DND-41 (cell line): Measurements from ENCODE around the gene FBRSL1.

Experiments
- ATAC-seq: fragments of 200-7000 bp; cut with Tn5 transposase; 3 replicates; pipeline ENCODE4 v1.9.1; 2021; ENCODE audit warnings: low read depth; ENCODE audit not compliant: insufficient read depth
- DNase-seq: peaks from one replicate; pipeline ENCODE4 v3.0.0-alpha.2; 2020
- H2AFZ ChIP-seq: 2 replicates; pipeline ENCODE4 v1.6.0; 2012; ENCODE audit warnings: low read depth, low read length
- H3K27ac ChIP-seq: 2 replicates; pipeline ENCODE4 v1.5.1; 2012; ENCODE audit warnings: low read length, inconsistent platforms
- H3K27me3 ChIP-seq: fragments of 200-600 bp; sonication (generic); 2 replicates; pipeline ENCODE4 v1.6.0; 2012; ENCODE audit warnings: low read length, mild to moderate bottlenecking, inconsistent platforms; ENCODE audit not compliant: insufficient read depth, poor library complexity
- H3K36me3 ChIP-seq: 2 replicates; pipeline ENCODE4 v1.5.1; 2012; ENCODE audit warnings: low read length, inconsistent platforms; ENCODE audit not compliant: insufficient read depth
- H3K4me1 ChIP-seq: 2 replicates; pipeline ENCODE4 v1.5.1; 2012; ENCODE audit warnings: mild to moderate bottlenecking, low read length; ENCODE audit not compliant: insufficient read depth
- H3K4me2 ChIP-seq: 2 replicates; pipeline ENCODE4 v1.6.0; 2012; ENCODE audit warnings: mild to moderate bottlenecking, moderate library complexity, low read length, inconsistent platforms; ENCODE audit not compliant: insufficient read depth
- H3K4me3 ChIP-seq, 2 experiments: fragments of 200-600 bp in 1 of 2; shearing (Covaris generic) in 1 of 2; 2 replicates each; pipeline ENCODE4 v1.5.1; 2012 to 2016; ENCODE audit warnings: inconsistent platforms in 2 of 2, low read length in 2 of 2, mild to moderate bottlenecking in 2 of 2, low read depth in 1 of 2, moderate library complexity in 1 of 2
- H3K79me2 ChIP-seq: 2 replicates; pipeline ENCODE4 v1.6.0; 2012; ENCODE audit warnings: low read length, inconsistent platforms; ENCODE audit not compliant: insufficient read depth
- H3K9ac ChIP-seq: 2 replicates; pipeline ENCODE4 v1.6.0; 2012; ENCODE audit warnings: low read depth, mild to moderate bottlenecking, inconsistent platforms, low read length, moderate library complexity
- H3K9me3 ChIP-seq: 2 replicates; pipeline ENCODE4 v1.5.1; 2012; ENCODE audit warnings: low read length, moderate library complexity, mild to moderate bottlenecking, inconsistent platforms; ENCODE audit not compliant: insufficient read depth, severe bottlenecking
- H4K20me1 ChIP-seq: 2 replicates; pipeline ENCODE4 v1.6.0; 2012; ENCODE audit warnings: low read length; ENCODE audit not compliant: insufficient read depth
- EZH2 ChIP-seq: IDR thresholded peaks from 3 replicates; pipeline ENCODE4 v1.6.1; 2012; ENCODE audit warnings: borderline replicate concordance, low read depth, mild to moderate bottlenecking, moderate library complexity, low read length, inconsistent platforms; ENCODE audit not compliant: severe bottlenecking
- TF ChIP-seq, protein P1 (sequence below): IDR thresholded peaks from 2 replicates; pipeline ENCODE4 v1.5.1; 2012; ENCODE audit warnings: borderline replicate concordance, low read length, moderate library complexity, mild to moderate bottlenecking; ENCODE audit not compliant: poor library complexity, severe bottlenecking; ENCODE audit errors: extremely low read depth

Gene FBRSL1

DNA sequence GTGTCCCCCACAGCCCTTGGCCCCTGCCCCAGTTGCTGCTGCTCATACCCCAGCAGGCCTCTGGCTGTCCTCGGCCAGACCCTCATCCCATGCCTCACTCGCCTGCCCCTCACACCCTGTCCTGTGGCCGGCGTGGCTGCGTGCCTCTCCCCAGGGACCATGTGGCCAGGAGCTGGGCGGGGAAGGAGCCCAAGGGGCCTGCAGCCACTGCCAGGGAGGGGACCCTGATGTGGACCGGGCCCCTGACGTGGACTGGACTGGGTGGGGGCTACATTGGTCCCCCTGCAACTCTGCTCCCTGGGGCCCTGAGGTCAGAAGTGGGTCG lies 10.9 kb downstream of the FBRSL1 start:
- H3K4me3 ChIP-seq, result no peak overlapping the region
- H3K9ac ChIP-seq, result no peak overlapping the region
- no peak overlapping the region for H3K27ac ChIP-seq
- no peaks in the 10 kb centered on the region for H3K36me3 ChIP-seq
- DNase-seq, result no peak
- H2AFZ ChIP-seq, result no peak overlapping the region
- H4K20me1 ChIP-seq, result peaks cover 98% of the 10 kb centered on the region
- peaks cover 98% of the 10 kb centered on the region for H3K79me2 ChIP-seq
- H3K4me1 ChIP-seq, result no peaks in the 10 kb centered on the region
- TF ChIP-seq EZH2, result no peak
- TF ChIP-seq, protein P1, sequence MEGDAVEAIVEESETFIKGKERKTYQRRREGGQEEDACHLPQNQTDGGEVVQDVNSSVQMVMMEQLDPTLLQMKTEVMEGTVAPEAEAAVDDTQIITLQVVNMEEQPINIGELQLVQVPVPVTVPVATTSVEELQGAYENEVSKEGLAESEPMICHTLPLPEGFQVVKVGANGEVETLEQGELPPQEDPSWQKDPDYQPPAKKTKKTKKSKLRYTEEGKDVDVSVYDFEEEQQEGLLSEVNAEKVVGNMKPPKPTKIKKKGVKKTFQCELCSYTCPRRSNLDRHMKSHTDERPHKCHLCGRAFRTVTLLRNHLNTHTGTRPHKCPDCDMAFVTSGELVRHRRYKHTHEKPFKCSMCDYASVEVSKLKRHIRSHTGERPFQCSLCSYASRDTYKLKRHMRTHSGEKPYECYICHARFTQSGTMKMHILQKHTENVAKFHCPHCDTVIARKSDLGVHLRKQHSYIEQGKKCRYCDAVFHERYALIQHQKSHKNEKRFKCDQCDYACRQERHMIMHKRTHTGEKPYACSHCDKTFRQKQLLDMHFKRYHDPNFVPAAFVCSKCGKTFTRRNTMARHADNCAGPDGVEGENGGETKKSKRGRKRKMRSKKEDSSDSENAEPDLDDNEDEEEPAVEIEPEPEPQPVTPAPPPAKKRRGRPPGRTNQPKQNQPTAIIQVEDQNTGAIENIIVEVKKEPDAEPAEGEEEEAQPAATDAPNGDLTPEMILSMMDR, result no peak
- H3K9me3 ChIP-seq, result no peaks in the 10 kb centered on the region
- no peaks in the 10 kb centered on the region for H3K27me3 ChIP-seq
- H3K4me2 ChIP-seq, result no peak overlapping the region
- ATAC-seq, result no peak

DNA sequence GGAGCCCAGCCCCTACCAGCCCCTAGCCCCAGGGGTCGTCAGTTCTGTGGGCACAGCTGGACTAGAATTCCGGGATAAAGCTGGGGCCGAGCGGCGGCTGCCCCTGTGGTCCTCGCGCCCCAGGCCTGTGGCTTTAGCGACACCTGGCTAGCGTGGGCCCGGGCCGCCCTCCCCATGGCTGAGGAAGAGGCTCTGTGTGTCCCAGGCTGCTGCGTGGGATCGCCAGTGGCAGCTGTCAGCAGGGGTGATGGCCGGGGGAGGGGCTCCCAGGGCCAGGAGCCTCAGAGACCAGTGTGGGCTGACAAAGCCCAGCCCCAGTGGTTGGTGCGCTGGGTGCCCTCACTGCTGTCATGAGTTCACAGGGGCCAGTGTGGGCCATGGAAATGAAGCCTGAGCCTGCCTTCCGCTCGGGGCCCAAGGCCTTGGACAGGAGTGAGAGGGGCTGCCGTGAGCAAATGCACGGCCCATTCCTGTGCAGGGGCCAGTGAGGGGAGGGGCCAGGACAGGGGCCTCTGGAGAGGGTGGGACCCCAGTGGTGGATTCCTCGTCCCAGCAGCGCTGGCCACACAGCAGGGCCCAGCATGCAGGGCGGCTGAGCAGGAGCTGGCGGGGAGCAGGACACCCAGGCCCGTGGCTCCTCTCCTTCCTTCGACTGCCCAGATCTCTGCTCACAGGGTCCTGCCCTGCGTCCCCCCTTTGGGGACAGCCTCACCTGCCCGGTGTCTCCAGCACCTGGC lies 11.4 kb downstream of the FBRSL1 start:
- Histone ChIP-seq H3K27ac (no peak overlapping the region), H4K20me1 (peaks cover 98% of the 10 kb centered on the region), H3K4me1 (no peaks in the 10 kb centered on the region), H3K36me3 (no peaks in the 10 kb centered on the region), H2AFZ (no peak overlapping the region), H3K9ac (no peak overlapping the region), H3K79me2 (peaks cover 98% of the 10 kb centered on the region), H3K4me3 (no peak overlapping the region), H3K9me3 (no peaks in the 10 kb centered on the region), H3K4me2 (no peak overlapping the region), H3K27me3 (no peaks in the 10 kb centered on the region)
- TF ChIP-seq EZH2, result no peak
- TF ChIP-seq, protein P1, result no peak
- DNase-seq, result no peak
- no peak for ATAC-seq

DNA sequence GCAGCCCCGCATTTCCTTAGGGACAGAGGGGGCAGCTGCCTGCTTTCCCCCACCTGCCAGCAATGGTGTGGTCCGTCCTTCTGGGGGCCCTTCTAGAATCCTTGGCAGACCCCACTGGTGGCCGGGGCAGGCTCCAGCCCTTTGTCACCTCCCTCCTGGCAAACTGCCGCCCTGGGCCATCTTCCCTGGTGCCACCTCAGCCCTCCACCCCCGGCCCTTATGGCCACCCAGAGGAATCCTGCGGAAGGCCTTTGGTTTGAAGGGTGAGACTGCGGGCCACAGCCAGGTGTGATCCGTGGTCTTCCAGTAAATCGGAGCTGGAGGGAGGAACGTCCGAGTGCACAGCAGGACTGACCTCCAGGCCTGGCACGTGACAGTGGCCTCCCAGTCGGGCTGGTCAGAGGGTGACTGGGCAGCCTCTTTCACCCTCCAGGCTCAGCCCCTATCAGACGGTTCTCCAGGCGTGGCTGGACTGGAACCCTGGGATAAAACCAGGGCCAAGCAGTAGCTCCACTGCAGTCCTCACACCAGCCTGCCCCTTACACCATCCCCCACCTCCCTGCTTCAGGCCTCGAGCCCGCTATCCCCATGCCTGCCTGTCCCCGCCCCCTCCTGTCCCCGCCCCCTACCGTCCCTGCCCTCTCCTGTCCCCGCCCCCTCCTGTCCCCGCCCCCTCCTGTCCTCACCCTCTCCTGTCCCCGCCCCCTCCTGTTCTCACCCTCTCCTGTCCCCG lies 12.4 kb downstream of the FBRSL1 start:
- H3K36me3 ChIP-seq, result no peaks in the 10 kb centered on the region
- H2AFZ ChIP-seq, result no peak overlapping the region
- no peaks in the 10 kb centered on the region for H3K27me3 ChIP-seq
- H3K9ac ChIP-seq, result no peak overlapping the region
- DNase-seq (no peak), ATAC-seq (no peak)
- H3K79me2 ChIP-seq, result peaks cover 98% of the 10 kb centered on the region
- H3K27ac ChIP-seq, result no peak overlapping the region
- H3K4me2 ChIP-seq, result no peak overlapping the region
- peaks cover 98% of the 10 kb centered on the region for H4K20me1 ChIP-seq
- no peak overlapping the region for H3K4me3 ChIP-seq
- TF ChIP-seq, protein P1, result no peak
- no peak for TF ChIP-seq EZH2
- H3K9me3 ChIP-seq, result no peaks in the 10 kb centered on the region
- no peaks in the 10 kb centered on the region for H3K4me1 ChIP-seq
